NCI-H2171 treated with DMSO at 0.1 percent for 48 hours (cell line): ENCODE measurements around the gene IQSEC3.
"Not testable (repeated sequence)": the region's sequence is repeated elsewhere in the genome, so short reads cannot be mapped to it uniquely, and the experiment has no call there.

Source experiments
- DNase-seq: peaks from one replicate; lab custom pipeline; 2025; lab: John Stamatoyannopoulos, UW

The IQSEC3 gene

GRCh38 chr12:177980-178828, 111.6 kb downstream of the IQSEC3 start:
- DNase-seq: peak; percentile 36

- peak; percentile 69 for DNase-seq
Measured at GRCh38 chr12:178829-179109, 112.2 kb downstream of the IQSEC3 start.

GRCh38 chr12:179131-179884, 112.7 kb downstream of the IQSEC3 start:
- DNase-seq: peak; percentile 99

GRCh38 chr12:179885-180284, 113.3 kb downstream of the IQSEC3 start:
- no peak for DNase-seq

- no peak for DNase-seq
Measured at GRCh38 chr12:180445-180844, 113.9 kb downstream of the IQSEC3 start.

GRCh38 chr12:181921-182320, 115.4 kb downstream of the IQSEC3 start:
- DNase-seq: no peak

GRCh38 chr12:182381-182892, 115.9 kb downstream of the IQSEC3 start:
- DNase-seq: no peak

GRCh38 chr12:184811-185575, 118.4 kb downstream of the IQSEC3 start:
- DNase-seq: no peak

- DNase-seq: peak; percentile 25
Measured at GRCh38 chr12:185576-185955, 119.0 kb downstream of the IQSEC3 start.

GRCh38 chr12:186006-186625, 119.5 kb downstream of the IQSEC3 start:
- no peak for DNase-seq

- DNase-seq: not testable (repeated sequence)
Measured at GRCh38 chr12:187986-188909, 121.7 kb downstream of the IQSEC3 start.

- DNase-seq: peak; percentile 88
Measured at GRCh38 chr12:188910-189621, 122.5 kb downstream of the IQSEC3 start.

GRCh38 chr12:189622-189962, 123.0 kb downstream of the IQSEC3 start:
- DNase-seq: no peak

GRCh38 chr12:190881-191280, 124.3 kb downstream of the IQSEC3 start:
- DNase-seq: no peak

GRCh38 chr12:191541-191940, 125.0 kb downstream of the IQSEC3 start:
- no peak for DNase-seq

GRCh38 chr12:193261-193660, 126.7 kb downstream of the IQSEC3 start:
- no peak for DNase-seq

GRCh38 chr12:194276-194675, 127.7 kb downstream of the IQSEC3 start:
- no peak for DNase-seq

- DNase-seq: no peak
Measured at GRCh38 chr12:195156-195555, 128.6 kb downstream of the IQSEC3 start.

- DNase-seq: no peak
Measured at GRCh38 chr12:195951-196350, 129.4 kb downstream of the IQSEC3 start.

- no peak for DNase-seq
Measured at GRCh38 chr12:196436-196835, 129.9 kb downstream of the IQSEC3 start.
